Right lobe of liver (tissue), 4 donors: ENCODE data around the gene PCGF5.

ENCODE experiments used
- POLR2A ChIP-seq: fragments of 450-650 bp; IDR thresholded peaks from one replicate; pipeline ENCODE4 v1.6.1; 2017; ENCODE audit warnings: antibody characterized with exemption, mild to moderate bottlenecking
- TF ChIP-seq, protein P1 (sequence below), 4 donors: fragments of 200-600 bp in 3 of 4; fragments of 450-650 bp in 1 of 4; IDR thresholded peaks; one replicate each; pipeline versions ENCODE4 v1.5.1 to v1.8.0; 2016 to 2022; ENCODE audit warnings: antibody characterized with exemption in 4 of 4, mild to moderate bottlenecking in 2 of 4
- donor health status: DM: no; HTN: no; CAD: no.
- donor health status: DM: no; HTN: no; CAD: no.
- donor health status: DM: no; HTN: yes; CAD: no.

DNA sequence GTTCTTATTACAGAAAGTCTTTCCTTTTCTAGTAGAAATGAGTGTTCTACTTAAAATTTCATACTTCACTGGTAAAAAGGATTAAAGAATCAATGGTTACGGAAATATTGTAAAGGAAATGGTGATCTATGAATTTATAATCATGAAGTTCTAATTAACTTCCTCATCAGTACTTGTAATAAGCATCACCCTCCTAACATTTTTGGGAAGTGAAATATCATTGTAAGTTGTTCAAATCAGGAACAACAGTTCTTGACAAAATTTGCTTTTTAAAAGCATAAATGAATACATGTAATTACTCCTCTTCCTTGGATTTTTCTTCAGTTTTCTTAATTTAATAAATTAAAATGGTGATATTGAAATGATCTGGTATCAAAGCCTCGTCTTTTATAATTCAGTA is 5.6 kb upstream of the PCGF5 start:
- TF ChIP-seq, protein P1, sequence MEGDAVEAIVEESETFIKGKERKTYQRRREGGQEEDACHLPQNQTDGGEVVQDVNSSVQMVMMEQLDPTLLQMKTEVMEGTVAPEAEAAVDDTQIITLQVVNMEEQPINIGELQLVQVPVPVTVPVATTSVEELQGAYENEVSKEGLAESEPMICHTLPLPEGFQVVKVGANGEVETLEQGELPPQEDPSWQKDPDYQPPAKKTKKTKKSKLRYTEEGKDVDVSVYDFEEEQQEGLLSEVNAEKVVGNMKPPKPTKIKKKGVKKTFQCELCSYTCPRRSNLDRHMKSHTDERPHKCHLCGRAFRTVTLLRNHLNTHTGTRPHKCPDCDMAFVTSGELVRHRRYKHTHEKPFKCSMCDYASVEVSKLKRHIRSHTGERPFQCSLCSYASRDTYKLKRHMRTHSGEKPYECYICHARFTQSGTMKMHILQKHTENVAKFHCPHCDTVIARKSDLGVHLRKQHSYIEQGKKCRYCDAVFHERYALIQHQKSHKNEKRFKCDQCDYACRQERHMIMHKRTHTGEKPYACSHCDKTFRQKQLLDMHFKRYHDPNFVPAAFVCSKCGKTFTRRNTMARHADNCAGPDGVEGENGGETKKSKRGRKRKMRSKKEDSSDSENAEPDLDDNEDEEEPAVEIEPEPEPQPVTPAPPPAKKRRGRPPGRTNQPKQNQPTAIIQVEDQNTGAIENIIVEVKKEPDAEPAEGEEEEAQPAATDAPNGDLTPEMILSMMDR (IDR thresholded peaks at IDR 0.05), result no peak
- TF ChIP-seq POLR2A, result no peak
